KMS-11 (cell line): ENCODE measurements around the gene PNKD.
A peak's percentile ranks its signal among the peaks of the same experiment; 100 is the strongest.

Source experiments
- H2AFZ ChIP-seq: fragments of 200-600 bp; sonication (generic); 2 replicates; pipeline ENCODE4 v1.6.1; 2016; ENCODE audit warnings: antibody characterized with exemption, mixed run types, low read depth
- H3K27ac ChIP-seq: fragments of 200-600 bp; sonication (generic); 2 replicates; pipeline ENCODE4 v1.6.1; 2016; ENCODE audit warnings: mild to moderate bottlenecking, mixed run types
- H3K27me3 ChIP-seq: fragments of 200-600 bp; sonication (generic); 2 replicates; pipeline ENCODE4 v1.6.1; 2017; ENCODE audit warnings: mild to moderate bottlenecking, low read depth, mixed run types, moderate library complexity; ENCODE audit not compliant: insufficient read depth
- H3K36me3 ChIP-seq: fragments of 200-600 bp; sonication (generic); 2 replicates; pipeline ENCODE4 v1.6.1; 2017; ENCODE audit warnings: mild to moderate bottlenecking, mixed run types; ENCODE audit not compliant: insufficient read depth
- H3K4me1 ChIP-seq: fragments of 200-600 bp; sonication (generic); 2 replicates; pipeline ENCODE4 v1.6.1; 2016; ENCODE audit warnings: mild to moderate bottlenecking, low read depth, mixed run types; ENCODE audit not compliant: poor library complexity, severe bottlenecking
- H3K4me2 ChIP-seq: fragments of 200-600 bp; sonication (generic); 2 replicates; pipeline ENCODE4 v1.7.0; 2016; ENCODE audit warnings: mild to moderate bottlenecking, mixed run types
- H3K4me3 ChIP-seq: fragments of 200-600 bp; sonication (generic); IDR thresholded peaks from 2 replicates; pipeline ENCODE4 v1.6.1; 2017; ENCODE audit warnings: low read depth, low read length, mixed read lengths; ENCODE audit not compliant: insufficient read depth
- H3K79me2 ChIP-seq: fragments of 200-600 bp; sonication (generic); 2 replicates; pipeline ENCODE4 v1.6.1; 2016; ENCODE audit warnings: low read depth, mixed run types; ENCODE audit not compliant: insufficient read depth
- H3K9ac ChIP-seq: fragments of 200-600 bp; sonication (generic); 2 replicates; pipeline ENCODE4 v1.6.1; 2016; ENCODE audit warnings: mild to moderate bottlenecking, mixed run types
- H4K20me1 ChIP-seq: fragments of 200-600 bp; sonication (generic); 2 replicates; pipeline ENCODE4 v1.6.1; 2016; ENCODE audit warnings: mild to moderate bottlenecking, mixed run types; ENCODE audit not compliant: insufficient read depth
- CTCF ChIP-seq: fragments of 200-600 bp; sonication (generic); conservative IDR thresholded peaks from 2 replicates; pipeline ENCODE4 v1.6.1; 2017; ENCODE audit warnings: low read depth, mild to moderate bottlenecking, antibody characterized with exemption, low read length, moderate library complexity, mixed read lengths

The PNKD gene

GRCh38 chr2:218394298-218395089 is 124.2 kb downstream of the PNKD start:
- no peak overlapping the region for H3K4me2 ChIP-seq
- peaks cover 18% of the 10 kb centered on the region for H3K4me1 ChIP-seq
- H3K9ac ChIP-seq: no peak overlapping the region
- no peaks in the 10 kb centered on the region for H3K36me3 ChIP-seq
- no peak overlapping the region for H3K4me3 ChIP-seq
- no peak overlapping the region for H3K27ac ChIP-seq
- H4K20me1 ChIP-seq: no peaks in the 10 kb centered on the region
- TF ChIP-seq CTCF: no peak
- no peaks in the 10 kb centered on the region for H3K79me2 ChIP-seq
- no peaks in the 10 kb centered on the region for H3K27me3 ChIP-seq
- H2AFZ ChIP-seq: no peak overlapping the region

GRCh38 chr2:218395090-218395444 is 124.7 kb downstream of the PNKD start:
- no peak overlapping the region for H3K4me3 ChIP-seq
- no peaks in the 10 kb centered on the region for H4K20me1 ChIP-seq
- H3K4me1 ChIP-seq: peaks cover 18% of the 10 kb centered on the region
- H3K27ac ChIP-seq: no peak overlapping the region
- no peaks in the 10 kb centered on the region for H3K27me3 ChIP-seq
- H3K79me2 ChIP-seq: 0 out of 2 replicates have a peak, but pooled peaks cover under 1% of the 10 kb centered on the region
- no peak overlapping the region for H3K4me2 ChIP-seq
- H2AFZ ChIP-seq: peak overlapping the region; percentile 78; the same call in 1 of the 2 replicates
- no peak for TF ChIP-seq CTCF
- H3K36me3 ChIP-seq: no peaks in the 10 kb centered on the region
- H3K9ac ChIP-seq: no peak overlapping the region

GRCh38 chr2:218395456-218395825 is 125.1 kb downstream of the PNKD start:
- Histone ChIP-seq H3K4me3 (no peak overlapping the region), H3K79me2 (0 out of 2 replicates have a peak, but pooled peaks cover 3% of the 10 kb centered on the region), H3K4me2 (peak overlapping the region; percentile 51), H2AFZ (peak overlapping the region; percentile 78), H3K27me3 (no peaks in the 10 kb centered on the region), H3K36me3 (no peaks in the 10 kb centered on the region), H4K20me1 (no peaks in the 10 kb centered on the region), H3K27ac (peak overlapping the region; percentile 80), H3K9ac (peak overlapping the region; percentile 85; the same call in 1 of the 2 replicates), H3K4me1 (peaks cover 18% of the 10 kb centered on the region)
- TF ChIP-seq CTCF: no peak

GRCh38 chr2:218395826-218396687 is 125.7 kb downstream of the PNKD start:
- H3K79me2 ChIP-seq: 0 out of 2 replicates have a peak, but pooled peaks cover 4% of the 10 kb centered on the region
- peak; percentile 78 for TF ChIP-seq CTCF
- H3K27ac ChIP-seq: peak overlapping the region; percentile 80
- peaks cover 18% of the 10 kb centered on the region for H3K4me1 ChIP-seq
- H3K4me2 ChIP-seq: peak overlapping the region; percentile 93
- H3K27me3 ChIP-seq: no peaks in the 10 kb centered on the region
- peak overlapping the region; percentile 96 for H2AFZ ChIP-seq
- peak overlapping the region; percentile 85 for H3K9ac ChIP-seq
- no peaks in the 10 kb centered on the region for H3K36me3 ChIP-seq
- no peaks in the 10 kb centered on the region for H4K20me1 ChIP-seq
- peak overlapping the region; percentile 84 for H3K4me3 ChIP-seq
